Measurements from ENCODE around the gene ARHGEF38.

Gene ARHGEF38

DNA sequence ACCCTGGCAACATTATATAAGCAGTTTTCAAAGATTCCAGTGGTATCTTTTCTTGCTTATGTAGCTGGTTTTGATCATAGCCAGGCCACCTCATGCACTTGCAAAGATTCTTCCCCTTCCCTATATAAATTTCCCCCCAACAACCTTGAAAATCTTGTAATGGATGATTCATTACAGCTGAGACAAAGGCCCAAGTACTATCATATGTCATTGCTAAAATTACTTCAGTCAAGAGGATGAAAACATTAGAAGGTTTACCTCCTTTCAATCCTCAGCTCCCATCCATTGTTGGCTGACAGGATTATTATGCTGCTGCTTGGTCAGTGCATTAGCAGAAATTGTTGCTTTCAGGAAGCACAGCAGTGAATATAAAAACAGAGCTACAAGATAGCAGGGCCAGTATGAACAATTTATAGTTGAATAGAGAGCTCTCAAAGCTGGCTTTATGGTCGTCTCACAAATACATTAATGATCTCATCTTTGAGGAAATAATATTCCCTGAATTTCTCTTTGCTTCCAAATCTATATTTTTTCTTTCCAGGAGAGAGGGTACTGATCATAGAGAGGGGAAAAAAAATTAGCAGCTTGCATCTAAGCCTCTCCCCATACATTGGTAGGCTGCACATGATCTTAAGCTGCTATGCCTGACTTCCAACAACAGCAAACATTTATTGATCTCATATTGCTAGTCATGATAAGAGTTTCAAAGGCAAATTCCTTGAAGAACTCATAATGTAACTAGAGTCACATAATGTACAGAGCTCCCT is 7.7 kb upstream of the ARHGEF38 start:
- TF ChIP-seq EGR1 (IDR thresholded peaks at IDR 0.05) (no peak), TCF12 (IDR thresholded peaks at IDR 0.05; ENCODE audit: low read depth) (no peak), NFIC (IDR thresholded peaks at IDR 0.05) (no peak), USF1 (IDR thresholded peaks at IDR 0.05) (no peak), CREB1 (IDR thresholded peaks at IDR 0.05; ENCODE audit: low read depth) (no peak), FOXM1 (IDR thresholded peaks at IDR 0.05; ENCODE audit: borderline replicate concordance, low read depth) (no peak), RAD21 (IDR thresholded peaks at IDR 0.05; ENCODE audit: low read depth) (no peak), TAF1 (IDR thresholded peaks at IDR 0.05; ENCODE audit: low read depth) (no peak), CEBPB (IDR thresholded peaks at IDR 0.05) (no peak), ZBTB7A (IDR thresholded peaks at IDR 0.05; ENCODE audit: low read depth) (no peak), TEAD4 (IDR thresholded peaks at IDR 0.05) (no peak), YY1 (IDR thresholded peaks at IDR 0.05; ENCODE audit: low read depth) (no peak), MAX (IDR thresholded peaks at IDR 0.05) (no peak), EP300 (IDR thresholded peaks at IDR 0.05; ENCODE audit: borderline replicate concordance) (no peak)
- TF ChIP-seq, protein P1, sequence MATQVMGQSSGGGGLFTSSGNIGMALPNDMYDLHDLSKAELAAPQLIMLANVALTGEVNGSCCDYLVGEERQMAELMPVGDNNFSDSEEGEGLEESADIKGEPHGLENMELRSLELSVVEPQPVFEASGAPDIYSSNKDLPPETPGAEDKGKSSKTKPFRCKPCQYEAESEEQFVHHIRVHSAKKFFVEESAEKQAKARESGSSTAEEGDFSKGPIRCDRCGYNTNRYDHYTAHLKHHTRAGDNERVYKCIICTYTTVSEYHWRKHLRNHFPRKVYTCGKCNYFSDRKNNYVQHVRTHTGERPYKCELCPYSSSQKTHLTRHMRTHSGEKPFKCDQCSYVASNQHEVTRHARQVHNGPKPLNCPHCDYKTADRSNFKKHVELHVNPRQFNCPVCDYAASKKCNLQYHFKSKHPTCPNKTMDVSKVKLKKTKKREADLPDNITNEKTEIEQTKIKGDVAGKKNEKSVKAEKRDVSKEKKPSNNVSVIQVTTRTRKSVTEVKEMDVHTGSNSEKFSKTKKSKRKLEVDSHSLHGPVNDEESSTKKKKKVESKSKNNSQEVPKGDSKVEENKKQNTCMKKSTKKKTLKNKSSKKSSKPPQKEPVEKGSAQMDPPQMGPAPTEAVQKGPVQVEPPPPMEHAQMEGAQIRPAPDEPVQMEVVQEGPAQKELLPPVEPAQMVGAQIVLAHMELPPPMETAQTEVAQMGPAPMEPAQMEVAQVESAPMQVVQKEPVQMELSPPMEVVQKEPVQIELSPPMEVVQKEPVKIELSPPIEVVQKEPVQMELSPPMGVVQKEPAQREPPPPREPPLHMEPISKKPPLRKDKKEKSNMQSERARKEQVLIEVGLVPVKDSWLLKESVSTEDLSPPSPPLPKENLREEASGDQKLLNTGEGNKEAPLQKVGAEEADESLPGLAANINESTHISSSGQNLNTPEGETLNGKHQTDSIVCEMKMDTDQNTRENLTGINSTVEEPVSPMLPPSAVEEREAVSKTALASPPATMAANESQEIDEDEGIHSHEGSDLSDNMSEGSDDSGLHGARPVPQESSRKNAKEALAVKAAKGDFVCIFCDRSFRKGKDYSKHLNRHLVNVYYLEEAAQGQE (IDR thresholded peaks at IDR 0.05; ENCODE audit: low read depth), result no peak

DNA sequence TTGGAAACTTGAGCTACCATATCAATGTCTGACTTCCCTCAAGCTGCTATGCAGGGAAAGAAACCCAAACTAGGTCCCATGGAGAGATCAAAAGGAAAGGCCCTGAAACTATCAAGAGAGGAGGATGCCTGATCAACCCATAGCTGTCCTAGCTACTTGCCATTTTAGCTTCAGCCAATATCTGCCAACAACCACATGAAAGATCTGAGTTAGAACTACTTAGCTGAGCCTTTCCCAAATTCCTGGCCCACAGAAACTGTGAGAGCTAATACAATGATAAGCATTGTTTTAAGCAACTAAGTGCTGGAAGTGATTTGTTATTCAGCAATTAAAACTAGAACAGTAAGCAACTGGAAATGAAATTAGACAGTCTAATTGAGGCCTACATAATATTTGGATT is 6.3 kb upstream of the ARHGEF38 start:
- no peak for TF ChIP-seq TAF1 (IDR thresholded peaks at IDR 0.05; ENCODE audit: low read depth)
- no peak for TF ChIP-seq USF1 (IDR thresholded peaks at IDR 0.05)
- TF ChIP-seq RAD21 (IDR thresholded peaks at IDR 0.05; ENCODE audit: low read depth), result no peak
- no peak for TF ChIP-seq EP300 (IDR thresholded peaks at IDR 0.05; ENCODE audit: borderline replicate concordance)
- TF ChIP-seq CEBPB (IDR thresholded peaks at IDR 0.05), result no peak
- TF ChIP-seq CREB1 (IDR thresholded peaks at IDR 0.05; ENCODE audit: low read depth), result no peak
- TF ChIP-seq, protein P1 (IDR thresholded peaks at IDR 0.05; ENCODE audit: low read depth), result no peak
- no peak for TF ChIP-seq EGR1 (IDR thresholded peaks at IDR 0.05)

DNA sequence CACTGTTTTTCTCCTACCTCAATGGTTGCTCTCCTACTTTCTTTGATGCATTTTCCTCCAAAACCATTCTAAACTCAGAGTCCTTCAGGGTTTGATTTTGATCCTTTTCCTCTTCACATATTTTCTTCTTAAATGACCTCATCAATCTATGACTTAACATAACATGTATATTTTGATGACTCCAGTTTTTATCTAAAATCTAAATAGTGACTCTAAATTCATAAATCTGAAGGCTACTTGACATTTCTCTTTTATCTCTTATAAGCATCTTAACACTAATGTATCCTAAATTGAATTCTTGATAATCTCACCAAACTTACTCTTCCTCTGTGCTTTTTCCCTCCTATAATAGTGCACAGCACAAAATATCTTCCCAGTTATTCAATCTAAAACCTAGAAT is 4.7 kb upstream of the ARHGEF38 start:
- TF ChIP-seq CREB1 (IDR thresholded peaks at IDR 0.05; ENCODE audit: low read depth) (no peak), CEBPB (IDR thresholded peaks at IDR 0.05) (no peak), TCF12 (IDR thresholded peaks at IDR 0.05; ENCODE audit: low read depth) (no peak)

DNA sequence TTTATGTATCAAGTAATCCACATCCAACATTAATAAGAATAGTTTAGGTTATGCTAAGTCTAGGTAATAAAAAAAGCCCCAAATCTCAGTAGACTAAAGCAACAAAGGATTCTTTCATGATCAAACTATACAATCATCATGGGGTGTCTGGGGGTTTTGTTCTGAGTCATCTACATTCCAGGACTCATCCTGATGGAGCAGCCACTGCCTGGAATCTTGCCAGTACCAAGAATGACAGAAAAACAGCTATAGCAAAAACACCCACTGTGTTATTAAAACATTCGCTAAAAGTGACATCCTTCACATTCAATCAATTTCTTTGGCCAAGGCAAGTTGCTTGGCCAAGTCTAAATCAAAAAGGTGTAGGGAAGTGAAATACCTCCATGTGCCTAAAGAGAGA is 3.9 kb upstream of the ARHGEF38 start:
- TF ChIP-seq CEBPB (IDR thresholded peaks at IDR 0.05) (no peak), YY1 (IDR thresholded peaks at IDR 0.05; ENCODE audit: low read depth) (no peak), USF1 (IDR thresholded peaks at IDR 0.05) (no peak), RAD21 (IDR thresholded peaks at IDR 0.05; ENCODE audit: low read depth) (no peak), MAX (IDR thresholded peaks at IDR 0.05) (no peak), FOXM1 (IDR thresholded peaks at IDR 0.05; ENCODE audit: borderline replicate concordance, low read depth) (no peak), TCF12 (IDR thresholded peaks at IDR 0.05; ENCODE audit: low read depth) (no peak), ZBTB7A (IDR thresholded peaks at IDR 0.05; ENCODE audit: low read depth) (no peak), EGR1 (IDR thresholded peaks at IDR 0.05) (no peak), EP300 (IDR thresholded peaks at IDR 0.05; ENCODE audit: borderline replicate concordance) (no peak), TEAD4 (IDR thresholded peaks at IDR 0.05) (no peak), CREB1 (IDR thresholded peaks at IDR 0.05; ENCODE audit: low read depth) (no peak), TAF1 (IDR thresholded peaks at IDR 0.05; ENCODE audit: low read depth) (no peak), NFIC (IDR thresholded peaks at IDR 0.05) (no peak)
- TF ChIP-seq, protein P1 (IDR thresholded peaks at IDR 0.05; ENCODE audit: low read depth), result no peak
